D341Med (cell line): ENCODE measurements around the gene SESN1.
"Not testable (repeated sequence)": the region's sequence is repeated elsewhere in the genome, so short reads cannot be mapped to it uniquely, and the experiment has no call there.

Source experiments
- DNase-seq: peaks from one replicate; pipeline ENCODE4 v3.0.0; 2012; ENCODE audit warnings: low spot score

The SESN1 gene

DNA sequence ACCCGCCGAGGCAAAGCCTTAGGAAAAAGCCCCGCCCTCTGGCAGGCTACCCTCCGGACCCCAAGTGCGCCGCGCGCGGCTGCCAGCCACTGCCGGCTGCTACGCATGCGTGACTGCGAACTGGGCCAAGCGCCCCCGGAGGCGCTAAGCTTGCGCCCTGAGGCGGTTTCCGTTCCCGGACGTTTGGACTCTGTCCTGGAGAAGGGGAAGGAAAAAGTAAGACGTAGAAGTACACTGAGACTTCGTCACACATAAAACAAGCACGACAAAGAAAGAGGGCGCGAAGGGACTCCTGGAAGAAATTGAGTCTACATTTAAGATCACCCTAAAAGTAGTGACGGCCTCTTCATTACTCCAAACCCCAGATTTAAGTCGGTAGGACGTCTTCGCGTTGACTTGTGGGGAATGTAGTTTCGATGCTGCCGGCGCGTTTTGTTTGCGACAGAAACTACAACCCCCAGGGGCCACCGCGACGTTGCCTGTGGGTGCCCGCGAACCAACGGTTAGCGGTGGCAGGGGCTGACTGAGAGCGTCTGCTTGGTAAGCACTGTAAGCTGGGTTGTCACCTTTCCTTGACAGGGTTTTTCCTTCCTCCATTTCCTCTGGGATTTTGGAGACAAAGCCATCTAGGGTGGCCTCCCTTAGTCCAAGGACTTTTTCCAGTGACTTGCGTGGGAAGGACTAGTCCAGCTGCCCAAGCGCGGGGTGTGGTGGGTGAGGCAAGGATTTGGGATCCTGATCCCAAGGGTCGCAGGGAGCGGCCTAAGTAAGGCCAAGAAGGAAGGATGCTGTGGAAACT, 589 bp upstream of the SESN1 start, which contains the start of gene CEP57L1:
TSS of gene CEP57L1 (plus strand) at position 472 of the 799 bp plus-strand sequence. CDS start 49,715 bp downstream, outside the sequence.
- DNase-seq: peak; percentile 85

DNA sequence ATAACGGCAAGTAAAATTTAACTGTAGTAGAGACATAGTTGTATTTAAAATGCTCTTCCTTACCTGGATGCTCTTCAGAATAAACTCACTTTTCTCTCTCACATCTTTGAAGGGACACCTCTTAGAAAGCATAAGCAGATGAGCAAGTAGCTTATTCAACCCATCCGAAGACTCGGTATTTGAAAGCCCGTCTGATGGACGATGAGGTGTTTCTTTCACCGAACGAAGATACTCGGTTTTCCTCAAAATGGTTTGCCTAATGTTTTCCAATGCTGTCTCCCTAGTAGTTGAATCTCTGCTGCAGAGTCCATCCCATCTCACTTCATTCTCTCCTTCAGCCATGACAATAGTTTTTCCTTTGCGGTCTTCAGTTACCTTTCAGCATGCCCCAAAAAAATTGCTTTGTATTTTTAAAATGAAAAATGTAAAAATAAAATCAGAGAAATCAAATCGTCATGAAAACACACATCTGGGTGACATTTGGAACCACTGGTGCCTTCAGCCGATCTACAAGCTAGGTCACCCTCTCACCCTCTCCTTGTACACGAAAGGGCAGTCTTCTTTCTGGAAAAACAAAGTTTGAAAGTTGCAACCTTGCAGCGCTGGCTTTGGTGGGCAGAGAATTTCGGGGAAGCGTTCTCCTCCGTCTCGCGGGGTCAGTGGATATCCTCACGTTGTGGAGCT, 772 bp downstream of the SESN1 start:
- DNase-seq: no peak

DNA sequence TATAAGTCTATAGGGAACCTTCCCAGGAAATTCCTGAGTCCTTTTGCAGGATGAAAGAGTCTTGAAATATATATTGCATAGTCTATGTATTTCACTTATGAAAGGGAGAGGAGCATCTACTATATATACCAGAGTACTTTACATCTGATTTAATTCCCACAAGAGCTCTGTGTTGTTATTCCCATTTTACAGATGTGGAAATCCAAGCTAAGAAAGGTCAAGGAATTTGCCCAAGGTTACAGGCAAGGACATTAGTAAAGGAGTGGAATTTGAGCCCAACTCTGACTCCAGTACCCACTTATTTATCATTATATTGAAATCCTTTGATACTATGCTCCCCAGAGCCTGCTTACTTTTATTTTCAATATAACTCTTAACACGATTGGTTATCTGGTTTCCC, 2.6 kb downstream of the SESN1 start:
- DNase-seq: no peak

DNA sequence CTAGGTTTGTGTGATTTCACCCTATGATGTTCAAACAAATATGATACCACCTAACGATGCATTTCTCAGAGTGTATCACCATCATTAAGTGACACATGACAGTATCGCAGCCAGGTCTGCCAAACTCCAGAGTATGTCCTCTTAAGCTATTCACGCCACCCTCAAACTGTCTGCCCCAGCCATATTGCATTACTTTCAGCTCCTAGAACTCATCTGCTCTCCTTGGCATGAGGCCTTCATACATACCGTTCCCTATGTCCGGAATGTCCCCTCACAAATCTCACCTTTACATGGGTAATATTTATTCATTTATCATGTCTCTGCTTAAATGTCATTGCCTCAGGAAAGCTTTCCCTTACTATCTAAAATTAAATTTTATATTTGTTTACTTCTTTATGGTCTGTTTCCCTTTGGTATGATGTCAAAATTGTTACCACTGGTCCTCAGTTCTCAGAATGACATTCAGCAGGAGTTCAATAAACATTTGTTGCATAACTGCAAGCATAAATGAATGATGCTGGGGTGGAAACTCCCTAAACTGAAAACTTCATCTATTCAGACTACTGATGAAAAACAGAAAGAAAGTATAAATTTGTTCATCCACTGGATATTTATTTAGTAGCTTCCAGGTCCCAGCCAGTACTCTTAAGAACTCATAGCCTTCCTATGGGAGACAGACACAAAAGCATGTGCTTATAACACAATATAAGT, 3.2 kb downstream of the SESN1 start:
- DNase-seq: no peak

DNA sequence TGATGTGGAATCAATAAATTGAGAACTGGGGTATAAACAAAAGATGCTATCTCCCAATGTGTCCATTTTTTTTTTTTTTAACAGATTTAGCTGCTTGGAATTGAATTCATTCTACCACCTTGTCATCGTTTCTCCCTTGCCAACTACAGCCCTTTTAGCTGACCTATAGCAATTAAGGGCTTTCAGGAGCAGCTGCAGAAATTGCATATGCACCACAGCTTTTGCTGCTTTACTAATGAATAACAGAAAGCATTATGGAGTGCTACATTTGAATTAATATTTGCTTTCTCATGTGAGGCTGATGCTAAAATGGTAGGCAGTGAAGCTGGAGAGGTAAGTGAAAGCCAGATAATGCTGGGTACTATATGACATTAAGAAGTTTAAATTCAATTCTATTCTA, 5.7 kb downstream of the SESN1 start:
- DNase-seq: no peak

DNA sequence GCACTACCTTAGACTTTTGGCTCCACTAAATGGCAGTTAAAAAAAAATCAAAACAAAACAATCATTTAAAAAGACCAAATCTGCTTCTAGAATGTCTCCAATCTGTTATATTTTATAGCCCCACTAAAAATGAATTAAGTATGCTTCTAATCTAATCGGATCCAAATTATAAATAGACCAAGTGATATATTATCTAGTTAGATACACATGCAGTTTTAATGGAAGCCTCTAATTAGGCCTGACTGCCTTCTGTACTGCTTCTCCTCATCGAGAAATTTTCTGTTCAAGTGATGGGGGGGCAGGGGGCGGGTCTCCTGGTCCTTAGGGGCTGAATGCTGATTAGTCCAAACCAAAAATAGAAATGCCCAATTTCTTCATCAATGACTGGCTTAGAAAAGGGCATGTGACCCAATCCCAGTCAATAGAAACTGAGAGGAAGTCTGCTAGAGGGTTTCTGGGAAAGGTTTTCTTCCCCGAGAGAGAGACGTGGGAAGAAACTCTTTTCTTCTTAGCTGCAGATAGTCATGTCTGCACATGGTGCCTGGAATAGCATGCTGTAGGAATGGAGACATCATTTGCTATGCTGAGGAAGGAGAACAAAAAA, 6.9 kb downstream of the SESN1 start:
- no peak for DNase-seq

DNA sequence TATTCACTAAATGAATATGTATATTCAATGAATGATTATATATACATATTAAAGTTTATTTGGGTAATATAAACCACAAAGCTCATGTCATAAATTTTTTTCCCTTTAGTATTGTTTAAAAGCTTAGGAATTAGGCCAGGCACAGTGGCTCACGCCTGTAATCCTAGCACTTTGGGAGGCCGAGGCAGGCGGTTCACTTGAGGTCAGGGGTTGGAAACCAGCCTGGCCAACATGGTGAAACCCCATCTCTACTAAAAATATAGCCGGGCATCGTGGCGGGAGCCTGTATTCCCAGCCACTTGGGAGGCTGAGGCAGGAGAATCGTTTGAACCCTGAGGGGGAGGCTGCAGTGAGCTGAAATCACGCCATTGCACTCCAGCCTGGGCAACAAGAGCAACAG, 10.5 kb downstream of the SESN1 start:
- not testable (repeated sequence) for DNase-seq

DNA sequence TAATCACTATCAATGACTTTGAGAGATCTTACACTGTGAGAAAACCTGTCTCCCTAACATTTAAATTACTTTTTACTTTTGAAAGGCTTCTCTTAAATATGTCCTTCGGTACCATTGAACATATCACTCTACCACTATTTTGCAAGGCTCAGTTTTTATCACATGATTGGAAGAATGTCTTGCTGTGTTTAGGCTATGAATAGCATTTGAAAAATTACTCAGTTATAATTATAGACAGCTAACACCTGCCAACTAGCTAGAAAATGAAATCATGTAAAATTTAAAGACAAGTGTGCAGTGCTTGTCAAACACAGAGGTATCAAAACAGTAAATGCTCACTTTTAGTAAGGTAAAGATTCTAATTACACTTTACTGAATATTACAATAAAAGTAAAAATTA, 11.0 kb downstream of the SESN1 start:
- DNase-seq: no peak

DNA sequence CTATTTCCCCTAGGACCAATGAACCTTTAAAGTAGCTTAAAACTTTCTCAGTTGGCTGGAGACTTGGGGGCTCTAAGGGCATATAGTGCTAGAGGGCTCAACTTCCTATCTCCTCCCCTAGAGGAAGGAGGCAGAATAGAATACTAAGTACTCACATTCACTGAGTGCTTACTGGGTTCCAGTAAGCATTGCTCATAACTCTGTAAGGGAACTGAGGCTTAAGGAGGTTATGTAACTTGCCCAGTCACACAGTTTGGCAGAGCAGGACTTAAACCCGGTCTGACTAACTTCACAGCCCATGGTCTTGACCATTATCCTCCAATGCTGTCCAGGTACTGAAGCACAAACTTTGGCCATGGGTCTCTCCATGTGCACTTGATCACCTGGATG, 12.5 kb downstream of the SESN1 start:
- DNase-seq: no peak

DNA sequence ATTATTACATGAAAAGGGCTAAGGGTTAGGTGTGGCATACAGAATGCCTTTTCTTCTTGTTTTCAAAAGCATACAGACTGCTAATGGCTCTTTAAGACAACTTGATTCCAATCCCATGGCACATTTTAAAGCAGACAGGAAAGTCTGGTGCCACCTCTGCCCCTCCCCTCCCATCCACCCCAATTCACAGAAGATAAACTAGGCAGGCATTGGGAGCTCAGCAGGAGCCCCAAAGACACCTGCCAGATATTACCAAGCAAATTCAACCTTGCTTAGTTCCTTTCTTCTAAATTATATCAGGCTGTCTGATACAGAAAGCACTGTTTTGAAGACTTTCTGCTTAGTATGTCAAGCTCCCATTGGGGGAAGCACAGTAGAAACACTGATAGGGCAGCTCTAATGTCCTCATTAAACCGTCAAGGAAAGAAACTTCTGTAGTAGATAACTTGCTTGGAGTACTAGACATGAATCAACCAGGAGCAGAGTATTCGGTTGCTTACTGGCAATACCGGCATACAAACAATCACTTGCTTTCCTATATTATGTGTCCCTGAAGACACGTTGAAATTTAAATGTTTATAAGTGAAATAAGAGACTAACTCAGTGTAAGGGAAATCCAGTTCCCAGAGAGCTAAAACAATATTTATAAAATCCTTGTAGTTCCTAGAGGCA, 13.0 kb downstream of the SESN1 start:
- no peak for DNase-seq

DNA sequence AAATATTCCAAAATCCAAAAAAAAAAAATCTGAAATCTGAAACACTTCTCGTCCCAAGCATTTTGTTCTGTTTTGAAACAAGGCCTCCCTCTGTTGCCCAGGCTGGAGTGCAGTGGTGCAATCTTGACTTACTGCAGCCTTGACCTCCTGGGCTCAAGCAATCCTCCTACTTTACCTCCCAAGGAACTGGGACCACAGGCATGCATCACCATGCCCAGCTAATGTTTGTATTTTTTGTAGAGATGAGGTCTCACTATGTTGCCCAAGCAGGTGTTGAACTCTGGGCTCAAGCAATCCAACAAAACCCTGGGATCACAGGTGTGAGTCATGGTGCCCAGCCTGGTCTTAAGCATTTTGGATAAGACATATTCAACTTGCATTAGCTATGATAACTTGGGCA, 13.6 kb downstream of the SESN1 start:
- DNase-seq: no peak

DNA sequence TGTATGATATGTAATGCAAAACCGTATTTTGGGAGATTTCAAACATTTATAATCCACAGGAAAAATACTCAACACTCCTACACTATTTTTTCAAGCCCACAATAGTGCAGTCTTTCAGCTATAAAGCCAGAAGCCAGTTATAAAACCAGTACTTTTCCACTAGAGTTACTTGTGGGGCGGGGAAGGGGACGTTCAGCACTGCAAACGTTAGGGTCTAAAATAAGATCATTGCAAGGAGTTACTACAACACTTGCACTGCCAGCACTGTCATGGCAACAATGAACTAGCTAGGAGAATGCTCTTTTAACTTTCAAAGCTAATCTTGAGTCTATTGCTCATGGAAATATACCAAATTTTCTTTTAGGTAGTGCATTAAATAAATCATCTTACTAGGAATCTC, 14.7 kb downstream of the SESN1 start:
- no peak for DNase-seq

DNA sequence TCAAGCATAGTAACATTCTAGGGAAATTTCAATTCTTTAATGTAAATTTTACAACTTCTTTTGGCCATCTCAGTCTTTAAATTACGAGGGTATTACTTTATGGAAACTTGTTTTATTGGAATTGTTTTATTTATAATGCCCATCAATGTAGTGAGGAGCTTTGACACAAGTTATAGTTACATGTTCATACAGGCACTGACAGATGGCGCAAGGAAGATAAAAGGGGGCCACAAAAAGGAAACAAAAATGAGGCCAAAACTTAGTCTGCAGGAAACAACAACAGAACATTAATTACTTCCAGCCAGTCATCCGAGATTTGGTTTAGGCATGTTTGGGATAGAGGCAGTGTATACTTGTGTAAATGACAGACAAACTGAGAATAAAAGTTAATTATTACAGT, 18.3 kb downstream of the SESN1 start:
- DNase-seq: no peak

DNA sequence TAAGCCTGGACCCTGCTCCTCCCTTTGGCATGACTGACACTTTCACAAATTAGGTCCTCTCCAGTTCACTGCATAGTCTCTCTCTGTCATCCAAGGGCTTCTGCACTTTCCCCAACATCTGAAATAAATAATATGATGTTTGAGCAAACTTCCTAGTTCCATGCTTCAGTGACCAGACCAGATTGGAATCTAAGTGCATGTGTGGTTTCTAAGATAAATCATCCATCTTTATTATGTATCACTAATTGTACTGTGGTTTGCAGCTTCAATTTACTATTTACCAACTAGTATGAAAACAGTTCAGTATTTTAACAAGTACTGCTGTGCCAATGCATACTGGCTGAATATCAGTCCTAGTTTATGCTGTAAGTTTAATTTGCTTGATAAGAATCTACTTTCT, 18.7 kb downstream of the SESN1 start:
- no peak for DNase-seq

DNA sequence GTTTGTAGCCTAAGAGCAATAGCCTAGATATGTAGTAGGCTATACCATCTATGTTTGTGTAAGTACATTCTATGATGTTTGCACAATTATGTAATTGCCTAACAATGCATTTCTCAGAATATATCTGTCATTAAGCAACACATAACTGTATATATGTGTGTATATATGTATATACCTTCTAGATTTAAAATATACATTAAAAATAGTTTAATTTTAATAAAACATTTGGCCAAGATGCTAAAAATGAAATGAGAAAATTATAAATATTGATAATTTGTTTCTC, 20.6 kb downstream of the SESN1 start:
- DNase-seq: no peak

DNA sequence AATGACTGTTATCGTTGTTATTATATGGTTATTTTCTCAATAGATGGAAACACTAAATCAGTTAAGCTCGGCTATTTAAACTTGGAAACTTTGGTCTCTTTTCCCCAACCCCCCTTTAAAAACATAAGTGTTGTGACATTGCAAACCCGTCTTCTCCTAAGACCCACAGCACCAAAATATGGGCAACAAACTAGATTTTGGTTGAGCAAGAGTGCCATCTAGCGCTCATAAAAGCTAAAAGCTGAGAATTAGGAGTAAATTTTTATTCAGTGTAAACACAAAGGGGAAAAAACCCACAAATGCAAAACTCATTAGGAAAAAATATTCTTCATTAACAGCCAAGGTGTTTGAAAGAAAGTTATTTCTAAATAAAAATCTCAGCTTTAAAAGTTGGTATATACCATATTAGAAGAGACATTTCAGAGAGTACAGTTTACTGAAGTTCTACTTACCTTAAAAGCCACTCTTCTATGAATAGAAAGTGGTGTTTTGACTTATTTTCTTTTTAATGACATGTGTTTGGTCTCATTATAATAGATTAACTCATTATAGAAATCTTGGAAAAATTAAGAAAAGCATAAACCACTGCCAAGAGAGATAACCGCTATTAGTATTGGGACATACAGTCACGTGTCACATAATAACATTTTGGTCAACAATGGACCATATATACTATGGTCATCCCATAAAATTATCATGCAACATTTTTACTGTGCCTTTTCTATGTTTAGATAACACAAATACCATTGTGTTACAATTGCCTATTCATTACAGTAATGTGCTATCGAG, 21.1 kb downstream of the SESN1 start:
- DNase-seq: peak; percentile 48

DNA sequence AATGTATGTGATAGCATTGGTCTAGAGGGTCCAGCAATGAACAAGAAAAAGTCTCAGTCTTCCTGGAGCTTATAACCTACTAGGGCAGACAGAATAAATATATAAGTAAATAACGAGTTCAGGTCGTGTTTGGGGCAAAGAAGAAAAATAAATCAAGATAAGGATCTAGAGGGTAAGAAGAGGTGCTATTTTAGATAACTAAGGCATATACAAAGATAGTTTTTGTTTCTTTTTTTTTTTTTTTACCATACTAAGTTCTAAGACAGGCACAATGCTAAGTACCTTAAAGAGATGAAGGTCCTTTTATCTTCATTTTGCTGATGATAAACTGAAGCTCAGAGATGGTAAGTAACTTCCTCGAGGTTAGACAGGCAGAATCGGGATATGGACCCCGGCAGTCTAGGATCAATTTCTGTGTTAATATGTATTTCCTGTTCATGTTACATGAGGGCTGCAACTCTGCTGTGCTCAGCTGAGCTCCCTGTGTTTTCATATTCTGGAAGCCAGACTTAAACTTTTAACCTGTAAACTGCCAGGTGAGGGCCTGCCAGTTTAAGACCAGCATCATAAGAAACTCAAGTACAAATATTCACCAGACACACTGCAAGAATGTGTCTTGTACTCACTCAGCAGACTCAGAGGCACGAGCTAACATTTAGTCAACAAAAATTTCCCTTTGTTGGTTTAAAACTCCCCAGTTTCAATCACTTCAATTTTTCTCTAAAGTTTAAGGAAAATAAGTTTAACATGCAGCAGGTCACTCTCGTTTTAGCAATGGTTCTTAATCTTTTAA, 23.3 kb downstream of the SESN1 start:
- no peak for DNase-seq

DNA sequence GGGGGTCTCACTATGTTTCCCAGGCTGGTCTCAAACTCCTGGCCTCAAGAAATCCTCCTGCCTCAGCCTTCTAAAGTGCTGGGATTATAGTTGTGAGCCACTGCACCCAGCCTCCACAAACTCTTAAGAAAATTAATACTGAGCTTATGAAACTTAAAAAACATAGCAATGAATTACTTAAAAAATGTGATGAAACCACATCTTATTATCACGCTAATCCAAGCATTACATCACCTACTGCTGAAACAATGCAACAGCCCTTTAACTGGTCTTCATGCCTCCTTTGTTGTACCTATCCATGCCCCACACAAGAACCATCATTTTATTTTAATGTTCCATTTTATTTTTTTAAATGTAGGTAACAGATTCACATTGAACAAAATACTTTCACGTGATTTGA, 24.9 kb downstream of the SESN1 start:
- no peak for DNase-seq

DNA sequence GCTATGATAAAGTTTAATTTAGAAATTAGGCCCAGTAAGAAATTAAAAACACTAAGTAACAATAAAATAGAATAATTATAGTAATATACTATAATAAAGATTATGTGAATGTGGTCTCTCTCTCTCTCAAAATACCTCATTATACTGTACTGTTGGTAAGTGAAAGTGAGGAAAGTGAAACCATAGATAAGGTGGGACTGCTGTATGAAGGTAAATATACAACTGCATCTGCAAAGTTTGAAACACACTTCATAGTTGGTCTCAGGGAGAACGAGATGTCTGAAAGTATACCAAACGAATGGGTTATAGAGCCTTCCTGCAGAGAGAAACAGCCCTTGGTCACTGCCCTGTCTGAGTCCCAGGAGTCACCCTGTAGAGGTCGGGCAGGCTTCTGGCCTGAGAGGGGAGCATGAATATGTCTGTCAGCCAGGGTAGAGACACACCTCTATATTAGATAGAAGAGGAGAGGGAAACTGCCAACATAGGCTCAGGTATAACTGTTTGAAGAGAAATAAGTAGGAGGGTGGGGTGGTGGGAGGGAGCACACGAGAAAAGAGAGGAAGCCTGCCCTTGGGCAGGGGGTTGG, 31.8 kb downstream of the SESN1 start:
- DNase-seq: no peak

DNA sequence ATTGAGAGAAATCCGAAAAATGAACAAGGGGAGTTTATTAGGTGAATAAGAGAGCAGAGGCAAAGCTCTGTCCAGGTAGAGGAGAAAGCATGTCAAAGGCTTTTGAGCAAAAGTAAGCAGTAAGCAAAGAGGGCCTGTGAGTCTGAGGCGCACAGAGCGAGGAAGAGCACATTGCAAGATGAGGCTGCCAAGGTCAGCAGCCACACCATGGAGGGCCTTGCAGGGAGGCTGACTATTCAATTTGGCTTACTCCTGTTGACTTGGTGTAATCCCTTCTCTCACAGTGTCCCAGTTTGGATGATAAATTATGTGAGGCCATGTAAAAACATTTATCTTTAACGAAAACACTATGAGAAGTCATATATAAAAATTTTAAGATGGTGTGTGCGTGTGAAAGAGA, 32.4 kb downstream of the SESN1 start:
- no peak for DNase-seq
